ENCODE results near the gene RAVER1.

- TF ChIP-seq CTCF (IDR thresholded peaks at IDR 0.05; ENCODE audit: borderline replicate concordance, extremely low read depth, low read length, poor library complexity, severe bottlenecking) (no peak), EZH2 (IDR thresholded peaks at IDR 0.05; ENCODE audit: borderline replicate concordance, low read depth, low read length, severe bottlenecking) (no peak)
Observed at GRCh38 chr19:10289836-10290356, 43.4 kb downstream of the RAVER1 start, which contains the start of gene ICAM5.
